Panc1 (cell line): ENCODE measurements around the gene BRCA2. TPM values are rescaled to one million over a fixed set of nuclear protein-coding genes. Genes with fewer than 3 reads are reported as not detected.

Source experiments
- ATAC-seq: fragments of 200-7000 bp; cut with Tn5 transposase; 2 replicates; pipeline ENCODE4 v1.9.1; 2020; ENCODE audit warnings: mild to moderate bottlenecking, moderate library complexity
- BruUV-seq: library from RNA; stranded (reverse); fragments of 400-500 nt; replicated peaks from 2 replicates; lab custom pipeline; 2021; lab: Mats Ljungman, UMichigan
- CTCF ChIA-PET: fragments of 300-600 bp; sonication (Branson Sonifier 250); formaldehyde crosslinking; loops from one replicate; lab custom pipeline; 2022; ENCODE audit warnings: antibody characterized with exemption; lab: Charles Lee
- POLR2A ChIA-PET: fragments of 300-600 bp; sonication (Branson Sonifier 250); formaldehyde crosslinking; loops from one replicate; lab custom pipeline; 2022; ENCODE audit warnings: antibody characterized with exemption; lab: Charles Lee
- DNase-seq: peaks from one replicate; pipeline ENCODE4 v3.0.0-alpha.2; 2010; ENCODE audit warnings: low read depth, low spot score
- H3K27ac ChIP-seq: 2 replicates; pipeline ENCODE4 v1.5.1; 2011; ENCODE audit warnings: mild to moderate bottlenecking, low read length, inconsistent platforms
- H3K27me3 ChIP-seq: fragments of 200-500 bp; sonication (Bioruptor generic); 2 replicates; pipeline ENCODE4 v1.6.0; 2014; ENCODE audit warnings: low read length, inconsistent platforms; ENCODE audit not compliant: control insufficient read depth, insufficient read depth
- H3K36me3 ChIP-seq: fragments of 200-500 bp; sonication (Bioruptor generic); 2 replicates; pipeline ENCODE4 v1.5.1; 2014; ENCODE audit warnings: inconsistent platforms, mild to moderate bottlenecking, low read length, moderate library complexity; ENCODE audit not compliant: control insufficient read depth, insufficient read depth
- H3K4me1 ChIP-seq: 2 replicates; pipeline ENCODE4 v1.5.1; 2011; ENCODE audit warnings: inconsistent platforms, mild to moderate bottlenecking, low read length, moderate library complexity; ENCODE audit not compliant: control insufficient read depth, insufficient read depth
- H3K4me3 ChIP-seq, 2 experiments: 2 replicates each; pipeline ENCODE4 v1.5.1; 2011 to 2012; ENCODE audit warnings: low read depth in 2 of 2, low read length in 2 of 2, mild to moderate bottlenecking in 2 of 2, inconsistent platforms in 1 of 2, moderate library complexity in 1 of 2
- H3K9me3 ChIP-seq: fragments of 200-500 bp; sonication (Bioruptor generic); 2 replicates; pipeline ENCODE4 v1.5.1; 2014; ENCODE audit warnings: low read depth, mild to moderate bottlenecking, inconsistent platforms, low read length, moderate library complexity; ENCODE audit not compliant: control insufficient read depth, insufficient read depth
- CTCF ChIP-seq: fragments of 450-650 bp; IDR thresholded peaks from 2 replicates; pipeline ENCODE4 v1.5.1; 2017; ENCODE audit warnings: mild to moderate bottlenecking
- POLR2AphosphoS5 ChIP-seq: IDR thresholded peaks from 2 replicates; pipeline ENCODE4 v1.6.1; 2012; ENCODE audit warnings: mild to moderate bottlenecking, low read depth, low read length, moderate library complexity
- REST ChIP-seq, 2 experiments: IDR thresholded peaks; 2 replicates each; pipeline ENCODE4 v1.6.1; 2011 to 2012; ENCODE audit warnings: low read depth in 2 of 2, control low read depth in 1 of 2, low read length in 1 of 2, mild to moderate bottlenecking in 1 of 2, moderate library complexity in 1 of 2; ENCODE audit not compliant: insufficient read depth in 1 of 2
- SIN3A ChIP-seq: IDR thresholded peaks from 2 replicates; pipeline ENCODE4 v1.6.1; 2012; ENCODE audit warnings: low read depth, mild to moderate bottlenecking, low read length, moderate library complexity, borderline replicate concordance; ENCODE audit not compliant: insufficient read depth
- TCF7L2 ChIP-seq: IDR thresholded peaks from 2 replicates; pipeline ENCODE4 v1.6.1; 2011; ENCODE audit warnings: mild to moderate bottlenecking, low read depth, low read length, inconsistent platforms
- in situ Hi-C: cut with HindIII; loops from 2 replicates; pipeline ENCODE4 v1.10.0; 2016; ENCODE audit warnings: low sequenced_read_pairs, low pct_unique_long_range_greater_than_20kb
- intact Hi-C: fragments of 100-400 bp; cut with micrococcal nuclease; formaldehyde crosslinking; loops from one replicate; pipeline ENCODE4 v1.10.0; 2022; ENCODE audit not compliant: unreplicated experiment
- total RNA-seq: library from RNA; stranded (reverse); gene quantifications from one replicate; pipeline ENCODE4 v1.2.1, GENCODE V29; 2021; ENCODE audit not compliant: unreplicated experiment

The BRCA2 gene
- total RNA-seq, 1 experiment from 2014 or later, result 8.4 TPM

- no TSS peak for BruUV-seq
- TF ChIP-seq CTCF, result no peak
- TF ChIP-seq TCF7L2, result no peak
- TF ChIP-seq REST (IDR thresholded peaks at IDR 0.05; ENCODE audit: insufficient read depth in 1 of 2, low read depth in 2 of 2, low read length in 1 of 2), result no peak
- no peak for TF ChIP-seq SIN3A
- TF ChIP-seq POLR2AphosphoS5, result no peak
- ChIA-PET POLR2A (no interaction called here), CTCF (no interaction called here)
- H3K9me3 ChIP-seq, result no peaks in the 10 kb centered on the region
- in situ Hi-C loops, result no loop called here
- no peak overlapping the region for H3K27ac ChIP-seq
- no peak for ATAC-seq
- DNase-seq, result no peak
- H3K4me1 ChIP-seq, result no peaks in the 10 kb centered on the region; the same call in 1 of the 2 replicates
- H3K36me3 ChIP-seq, result no peaks in the 10 kb centered on the region
- no peak overlapping the region for H3K4me3 ChIP-seq
- intact Hi-C loops, result no loop called here
- H3K27me3 ChIP-seq, result no peaks in the 10 kb centered on the region
Measured at GRCh38 chr13:32409001-32409313, 93.6 kb downstream of the BRCA2 start.

- TF ChIP-seq REST (IDR thresholded peaks at IDR 0.05; ENCODE audit: insufficient read depth in 1 of 2, low read depth in 2 of 2, low read length in 1 of 2), result no peak
- TF ChIP-seq TCF7L2, result no peak
- no peak for TF ChIP-seq CTCF
- no peak for TF ChIP-seq POLR2AphosphoS5
- no peak for TF ChIP-seq SIN3A
- POLR2A ChIA-PET, result no interaction called here
- BruUV-seq, result no TSS peak
- no peaks in the 10 kb centered on the region; the same call in 1 of the 2 replicates for H3K4me1 ChIP-seq
- in situ Hi-C loops (no loop called here), intact Hi-C loops (no loop called here)
- no peak for DNase-seq
- H3K27me3 ChIP-seq, result no peaks in the 10 kb centered on the region
- CTCF ChIA-PET, result no interaction called here
- no peak overlapping the region for H3K4me3 ChIP-seq
- H3K27ac ChIP-seq, result no peak overlapping the region
- H3K9me3 ChIP-seq, result no peaks in the 10 kb centered on the region
- H3K36me3 ChIP-seq, result no peaks in the 10 kb centered on the region
- no peak for ATAC-seq
Measured at GRCh38 chr13:32409561-32410421, 94.5 kb downstream of the BRCA2 start.
